Peyer's patch (tissue), 4 donors: ENCODE measurements around the gene SERPINE2. TPM values are rescaled to one million over a fixed set of nuclear protein-coding genes. Genes with fewer than 3 reads are reported as not detected.
"Not testable (repeated sequence)": the region's sequence is repeated elsewhere in the genome, so short reads cannot be mapped to it uniquely, and the experiment has no call there.

Source experiments
- DNase-seq, 3 donors: peaks; one replicate each; pipeline ENCODE4 v3.0.0-alpha.2; 2017 to 2019
- H3K27ac ChIP-seq, 4 donors: fragments of 200-600 bp; sonication (generic); one replicate each; pipeline ENCODE4 v1.5.1; 2016 to 2019
- H3K27me3 ChIP-seq, 2 donors: fragments of 200-600 bp; sonication (generic); one replicate each; pipeline ENCODE4 v1.5.1; 2019
- H3K36me3 ChIP-seq, 3 donors: fragments of 200-600 bp; sonication (generic); one replicate each; pipeline ENCODE4 v1.5.1; 2016 to 2019
- H3K4me1 ChIP-seq, 4 donors: fragments of 200-600 bp; sonication (generic); one replicate each; pipeline ENCODE4 v1.5.1; 2016 to 2019
- H3K4me3 ChIP-seq, 4 donors: fragments of 200-600 bp; sonication (generic); 1 replicate in 3 of 4; 2 replicates in 1 of 4; pipeline ENCODE4 v1.5.1; 2016 to 2019; ENCODE audit warnings: mild to moderate bottlenecking in 1 of 4
- H3K9me3 ChIP-seq, 4 donors: fragments of 200-600 bp; sonication (generic); one replicate each; pipeline ENCODE4 v1.5.1; 2016 to 2019; ENCODE audit warnings: mild to moderate bottlenecking in 1 of 4
- CTCF ChIP-seq, 6 experiments: fragments of 450-650 bp in 4 of 6; fragments of 200-600 bp in 2 of 6; sonication (generic) in 1 of 6; IDR thresholded peaks; one replicate each; pipeline ENCODE4 v1.5.1; 2017 to 2019; ENCODE audit warnings: antibody characterized with exemption in 6 of 6, mild to moderate bottlenecking in 3 of 6, moderate library complexity in 1 of 6
- POLR2A ChIP-seq, 2 donors: fragments of 450-650 bp; IDR thresholded peaks; one replicate each; pipeline ENCODE4 v1.5.1; 2017; ENCODE audit warnings: antibody characterized with exemption in 2 of 2, mild to moderate bottlenecking in 2 of 2, moderate library complexity in 2 of 2
- total RNA-seq, 4 donors: library from RNA; depleted of rRNA; stranded (reverse); fragments of >200 nt; gene quantifications; one replicate each; pipeline ENCODE4 v1.1.0, GENCODE V29; 2016

The SERPINE2 gene
- total RNA-seq, 4 donors from 2014 or later, result 2.8 to 19.8 (median 15.5) TPM

GRCh38 chr2:223941579-223942277 lies 97.4 kb downstream of the SERPINE2 start:
- H3K4me1 ChIP-seq, result peaks cover 2 to 34% (median 15%) of the 10 kb centered on the region in 4 donors
- TF ChIP-seq CTCF (IDR thresholded peaks at IDR 0.05), result no peak
- no peaks in the 10 kb centered on the region for H3K36me3 ChIP-seq
- H3K27ac ChIP-seq, result peak overlapping the region in 1 of 4 donors; percentile 18
- DNase-seq, result peak in 2 of 3 donors; percentile 45 to 69
- H3K4me3 ChIP-seq, result no peak overlapping the region
- H3K27me3 ChIP-seq, result no peaks in the 10 kb centered on the region
- no peaks in the 10 kb centered on the region for H3K9me3 ChIP-seq

GRCh38 chr2:223939438-223939837 lies 99.6 kb downstream of the SERPINE2 start:
- DNase-seq, H3K36me3 ChIP-seq, H3K9me3 ChIP-seq, H3K27me3 ChIP-seq, H3K4me3 ChIP-seq, H3K27ac ChIP-seq: not testable (repeated sequence)
- H3K4me1 ChIP-seq, result peaks cover 4 to 46% (median 15%) of the 10 kb centered on the region in 4 donors

GRCh38 chr2:223937535-223937934 lies 101.6 kb downstream of the SERPINE2 start:
- Histone ChIP-seq H3K4me1 (peaks cover 0 to 43% (median 14%) of the 10 kb centered on the region in 4 donors), H3K36me3 (no peaks in the 10 kb centered on the region), H3K9me3 (no peaks in the 10 kb centered on the region), H3K4me3 (no peak overlapping the region), H3K27me3 (no peaks in the 10 kb centered on the region), H3K27ac (no peak overlapping the region)
- DNase-seq, result no peak
- TF ChIP-seq POLR2A (IDR thresholded peaks at IDR 0.05) (no peak), CTCF (IDR thresholded peaks at IDR 0.05) (no peak)

DNA sequence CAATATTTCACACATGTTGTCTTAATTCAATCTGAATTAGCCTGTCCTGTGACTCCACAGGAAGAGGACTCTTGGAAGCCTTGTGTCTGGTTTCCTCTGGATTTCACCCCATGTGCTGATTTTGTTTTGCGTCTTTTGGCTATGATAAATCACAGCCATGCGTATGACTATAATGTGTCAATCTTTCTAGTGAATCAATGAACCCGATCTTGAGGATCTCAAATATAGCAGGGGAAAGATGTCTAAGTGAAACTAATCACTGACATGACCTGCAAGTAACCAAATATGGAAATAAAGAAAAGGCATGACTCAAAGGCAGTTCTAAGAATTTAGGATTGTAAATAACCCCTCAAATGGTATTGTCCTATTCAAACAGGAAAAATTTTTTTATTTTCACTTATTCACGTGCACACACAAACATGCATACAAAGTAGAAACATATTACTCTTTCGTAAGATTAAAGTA lies 102.2 kb downstream of the SERPINE2 start:
- no peak for DNase-seq
- TF ChIP-seq POLR2A (IDR thresholded peaks at IDR 0.05) (no peak), CTCF (IDR thresholded peaks at IDR 0.05) (no peak)
- Histone ChIP-seq H3K4me3 (no peak overlapping the region), H3K4me1 (peaks cover 0 to 43% (median 13%) of the 10 kb centered on the region in 4 donors), H3K27ac (peak overlapping the region in 1 of 4 donors; percentile 19), H3K36me3 (no peaks in the 10 kb centered on the region), H3K9me3 (no peaks in the 10 kb centered on the region), H3K27me3 (no peaks in the 10 kb centered on the region)

DNA sequence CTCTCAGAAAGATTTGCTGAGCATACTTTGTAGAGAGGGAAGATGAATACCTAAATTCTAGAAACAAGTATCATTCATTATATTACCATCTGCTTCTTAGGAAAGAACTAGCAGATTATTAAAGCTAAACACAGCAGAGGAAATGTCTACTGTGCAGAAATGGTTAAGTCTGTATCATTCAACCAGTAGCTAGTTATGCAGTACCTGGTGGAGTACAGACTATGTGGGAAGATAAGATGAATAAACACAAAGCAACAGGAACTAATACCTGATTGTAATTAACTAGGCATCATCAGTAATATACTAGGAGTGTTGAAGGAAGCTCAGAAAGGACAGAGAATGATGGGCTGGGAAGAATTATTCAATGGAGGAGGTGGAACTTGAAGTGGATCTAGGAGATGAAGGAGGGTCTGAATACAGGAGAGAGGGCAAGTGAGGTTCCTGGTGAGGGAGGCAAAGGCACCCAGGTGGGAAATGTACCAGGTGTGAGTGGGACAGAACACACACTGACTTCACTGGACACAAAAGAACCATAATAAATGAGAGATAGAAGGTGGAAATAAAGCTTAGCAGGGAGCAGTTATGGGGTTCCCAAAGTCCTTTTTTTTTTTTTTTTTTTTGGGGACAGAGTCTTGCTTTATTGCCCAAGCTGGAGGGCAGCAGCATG lies 103.5 kb downstream of the SERPINE2 start:
- Histone ChIP-seq H3K27ac (no peak overlapping the region), H3K36me3 (no peaks in the 10 kb centered on the region), H3K27me3 (no peaks in the 10 kb centered on the region), H3K4me1 (peaks cover 0 to 47% (median 10%) of the 10 kb centered on the region in 4 donors), H3K9me3 (no peaks in the 10 kb centered on the region), H3K4me3 (no peak overlapping the region)
- no peak for DNase-seq
- TF ChIP-seq POLR2A (IDR thresholded peaks at IDR 0.05) (no peak), CTCF (IDR thresholded peaks at IDR 0.05) (no peak)

DNA sequence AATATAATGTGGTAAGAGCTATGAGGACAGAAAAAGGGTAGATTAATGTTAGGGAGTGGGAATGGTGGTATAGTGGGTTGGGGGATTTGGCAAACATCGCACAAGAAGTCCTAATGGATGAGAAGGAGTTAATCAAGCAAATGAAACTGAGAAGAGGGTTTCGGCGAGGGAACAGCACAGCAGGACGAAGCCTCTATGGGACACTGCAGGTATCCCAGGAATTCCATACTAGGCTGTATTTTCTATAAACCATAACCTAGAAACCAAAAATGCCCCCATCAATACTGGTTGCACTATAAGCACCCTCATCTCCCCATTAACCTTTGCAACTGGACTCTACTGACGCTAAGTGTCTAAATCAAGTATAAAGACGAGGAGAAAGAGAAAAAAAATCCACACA lies 104.2 kb downstream of the SERPINE2 start:
- no peak overlapping the region for H3K27ac ChIP-seq
- H3K4me1 ChIP-seq, result peaks cover 4 to 54% (median 15%) of the 10 kb centered on the region in 4 donors
- H3K36me3 ChIP-seq, result no peaks in the 10 kb centered on the region
- no peak for DNase-seq
- no peak overlapping the region for H3K4me3 ChIP-seq
- H3K9me3 ChIP-seq, result no peaks in the 10 kb centered on the region
- H3K27me3 ChIP-seq, result no peaks in the 10 kb centered on the region
- TF ChIP-seq CTCF (IDR thresholded peaks at IDR 0.05) (no peak), POLR2A (IDR thresholded peaks at IDR 0.05) (no peak)
